Dermis blood vessel endothelial cell (primary cell): ENCODE data around the gene ZFP91. TPM values are rescaled to one million over a fixed set of nuclear protein-coding genes. Genes with fewer than 3 reads are reported as not detected.
"Not testable (repeated sequence)": the region's sequence is repeated elsewhere in the genome, so short reads cannot be mapped to it uniquely, and the experiment has no call there.

ENCODE experiments used
- DNase-seq: peaks from one replicate; pipeline ENCODE4 v3.0.0; 2010
- total RNA-seq: library from RNA; depleted of rRNA; stranded (reverse); fragments of >200 nt; gene quantifications from 2 replicates; pipeline ENCODE4 v1.2.3, GENCODE V29; 2014

The ZFP91 gene, protein sequence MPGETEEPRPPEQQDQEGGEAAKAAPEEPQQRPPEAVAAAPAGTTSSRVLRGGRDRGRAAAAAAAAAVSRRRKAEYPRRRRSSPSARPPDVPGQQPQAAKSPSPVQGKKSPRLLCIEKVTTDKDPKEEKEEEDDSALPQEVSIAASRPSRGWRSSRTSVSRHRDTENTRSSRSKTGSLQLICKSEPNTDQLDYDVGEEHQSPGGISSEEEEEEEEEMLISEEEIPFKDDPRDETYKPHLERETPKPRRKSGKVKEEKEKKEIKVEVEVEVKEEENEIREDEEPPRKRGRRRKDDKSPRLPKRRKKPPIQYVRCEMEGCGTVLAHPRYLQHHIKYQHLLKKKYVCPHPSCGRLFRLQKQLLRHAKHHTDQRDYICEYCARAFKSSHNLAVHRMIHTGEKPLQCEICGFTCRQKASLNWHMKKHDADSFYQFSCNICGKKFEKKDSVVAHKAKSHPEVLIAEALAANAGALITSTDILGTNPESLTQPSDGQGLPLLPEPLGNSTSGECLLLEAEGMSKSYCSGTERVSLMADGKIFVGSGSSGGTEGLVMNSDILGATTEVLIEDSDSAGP
- total RNA-seq, result 45.8 and 58.8 TPM in 2 replicates

DNA sequence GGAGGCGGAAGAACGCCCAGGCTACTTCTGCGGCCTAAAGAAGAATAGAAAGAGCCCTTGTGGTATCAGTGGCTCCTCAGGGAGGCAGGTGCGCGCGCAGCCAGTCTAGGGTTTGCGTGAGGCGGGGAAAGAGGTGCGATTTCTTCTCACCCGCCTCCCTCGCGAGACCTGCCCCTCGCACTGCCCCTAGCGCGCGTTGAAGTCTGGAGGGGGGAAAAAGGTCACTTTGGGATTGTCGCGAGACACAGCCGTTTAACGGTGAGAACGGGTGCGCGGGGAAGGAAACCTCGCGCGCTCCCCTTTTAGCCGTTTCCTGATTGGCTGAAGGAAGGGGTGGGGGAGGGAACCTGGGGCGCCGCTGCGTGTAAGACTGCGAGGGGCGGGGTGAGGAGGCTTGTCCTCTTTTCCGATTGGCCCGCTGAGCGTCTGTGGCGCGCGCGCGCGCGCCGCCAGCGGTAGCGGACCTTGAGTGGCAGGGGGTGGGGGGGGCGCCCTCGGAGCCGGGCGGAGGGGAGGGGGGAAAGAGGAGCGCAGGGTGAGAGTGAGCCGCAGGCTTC is at the start of gene ZFP91:
Gene ZFP91, plus strand, starts transcription at position 429 of the 557 bp plus-strand sequence. CDS start 219 bp downstream, outside the sequence.
- peak; percentile 99 for DNase-seq

DNA sequence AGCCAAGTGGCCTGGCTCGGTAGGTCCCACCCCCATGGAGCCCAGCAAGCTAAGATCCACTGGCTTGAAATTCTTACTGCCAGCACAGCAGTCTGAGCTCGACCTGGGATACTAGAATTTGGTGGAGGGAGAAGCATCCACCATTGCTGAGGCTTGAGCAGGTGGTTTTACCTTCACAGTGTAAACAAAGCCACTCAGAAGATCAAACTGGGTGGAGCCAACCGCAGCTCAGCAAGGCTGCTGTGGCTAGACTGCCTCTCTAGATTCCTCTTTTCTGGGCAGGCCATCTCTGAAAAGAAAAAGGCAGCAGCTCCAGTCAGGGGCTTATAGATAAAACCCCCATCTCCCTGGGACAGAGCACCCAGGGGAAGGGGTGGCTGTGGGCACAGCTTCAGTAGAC is 48.6 kb upstream of the ZFP91 start:
- DNase-seq, result no peak

GRCh38 chr11:58531865-58532341 is 47.0 kb upstream of the ZFP91 start:
- no peak for DNase-seq

- DNase-seq, result no peak
Observed at GRCh38 chr11:58546841-58547240, 32.0 kb upstream of the ZFP91 start.

GRCh38 chr11:58549644-58550043 is 29.2 kb upstream of the ZFP91 start:
- DNase-seq, result no peak

DNA sequence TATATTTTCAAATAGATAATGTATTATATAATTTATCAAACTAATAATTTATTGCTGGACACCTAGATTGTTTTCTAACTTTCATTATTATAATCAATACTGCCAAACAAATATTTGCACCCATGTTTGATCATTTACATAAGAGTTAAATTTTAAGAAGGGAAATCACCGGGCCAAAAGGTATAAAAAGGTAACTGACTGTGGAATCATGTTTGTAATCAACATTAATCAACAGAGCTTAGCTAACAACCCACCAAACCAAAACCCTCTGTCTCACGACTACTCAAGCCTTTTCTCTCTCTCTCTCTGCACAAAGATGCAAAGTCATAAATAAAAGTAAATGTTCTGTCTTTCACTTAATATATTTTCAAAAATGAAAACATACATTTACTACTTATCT is 18.0 kb upstream of the ZFP91 start:
- DNase-seq, result no peak

- no peak for DNase-seq
Observed at GRCh38 chr11:58561394-58562098, 17.3 kb upstream of the ZFP91 start.

DNA sequence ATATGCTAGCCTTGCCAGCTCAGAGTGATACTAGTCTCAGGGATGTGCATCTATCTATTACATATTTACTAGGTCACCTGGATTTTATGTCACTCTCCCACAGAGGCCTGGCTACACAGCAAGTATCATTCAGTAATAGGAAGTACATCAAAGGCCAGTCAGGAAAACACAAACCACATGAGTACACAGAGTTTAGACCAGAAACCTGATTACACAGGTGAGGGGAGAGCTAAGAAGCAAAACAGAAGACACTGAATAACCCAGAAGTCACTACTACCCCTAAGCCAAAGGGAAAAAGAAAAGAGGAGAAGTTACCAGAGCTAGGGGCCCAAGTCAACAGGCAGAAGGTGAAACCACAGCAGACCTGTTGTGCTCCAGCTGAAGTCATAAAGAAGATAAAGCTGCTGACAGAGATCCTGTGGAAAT is 16.5 kb upstream of the ZFP91 start:
- no peak for DNase-seq

- no peak for DNase-seq
Observed at GRCh38 chr11:58564231-58564630, 14.6 kb upstream of the ZFP91 start.

GRCh38 chr11:58567889-58568512 is 10.9 kb upstream of the ZFP91 start:
- DNase-seq, result peak; percentile 84

DNA sequence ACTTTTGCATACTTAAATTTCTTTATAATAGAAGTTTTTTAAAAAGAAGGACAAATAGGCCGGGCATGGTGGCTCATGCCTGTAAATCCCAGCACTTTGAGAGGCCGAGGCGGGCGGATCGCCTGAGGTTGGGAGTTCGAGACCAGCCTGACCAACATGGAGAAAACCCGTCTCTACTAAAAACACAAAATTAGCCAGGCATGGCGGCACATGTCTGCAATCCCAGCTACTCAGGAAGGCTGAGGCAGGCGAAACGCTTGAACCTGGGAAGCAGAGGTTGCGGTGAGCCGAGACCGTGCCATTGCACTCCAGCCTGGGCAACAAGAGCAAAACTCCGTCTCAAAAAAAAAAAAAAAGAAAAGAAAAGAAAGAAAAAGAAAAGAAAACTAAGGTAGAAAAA is 6.0 kb upstream of the ZFP91 start:
- DNase-seq, result not testable (repeated sequence)

DNA sequence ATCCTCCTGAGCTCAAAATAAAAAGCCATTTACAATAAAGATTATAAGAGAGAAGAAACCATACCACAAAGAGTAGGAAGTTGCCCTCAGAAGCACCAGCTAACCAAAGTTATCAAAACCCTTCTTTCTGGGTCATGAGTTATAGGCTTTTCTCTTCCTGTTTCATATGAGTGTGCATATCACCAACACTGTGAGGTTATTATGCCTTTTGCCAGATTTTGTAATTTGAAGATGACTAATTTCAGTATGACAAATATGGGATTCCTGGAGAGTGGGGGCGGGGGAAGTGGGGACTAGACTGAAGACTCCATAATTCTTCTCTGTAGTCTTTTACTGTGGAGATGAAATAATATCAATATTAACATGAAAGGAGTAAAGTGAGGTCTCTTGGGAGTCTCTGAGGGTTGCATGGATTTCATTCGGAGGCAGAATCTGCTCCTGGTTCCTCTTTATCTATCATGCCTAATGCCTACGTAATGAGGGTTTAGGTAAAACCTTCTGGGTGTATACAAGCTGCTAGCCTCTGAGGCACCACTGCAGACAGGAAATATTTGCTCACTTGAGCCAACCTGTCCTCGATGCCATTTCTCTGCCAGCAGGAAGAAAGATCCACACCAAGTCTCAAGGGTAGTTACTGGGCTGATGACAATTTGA is 5.3 kb upstream of the ZFP91 start:
- peak; percentile 79 for DNase-seq

DNA sequence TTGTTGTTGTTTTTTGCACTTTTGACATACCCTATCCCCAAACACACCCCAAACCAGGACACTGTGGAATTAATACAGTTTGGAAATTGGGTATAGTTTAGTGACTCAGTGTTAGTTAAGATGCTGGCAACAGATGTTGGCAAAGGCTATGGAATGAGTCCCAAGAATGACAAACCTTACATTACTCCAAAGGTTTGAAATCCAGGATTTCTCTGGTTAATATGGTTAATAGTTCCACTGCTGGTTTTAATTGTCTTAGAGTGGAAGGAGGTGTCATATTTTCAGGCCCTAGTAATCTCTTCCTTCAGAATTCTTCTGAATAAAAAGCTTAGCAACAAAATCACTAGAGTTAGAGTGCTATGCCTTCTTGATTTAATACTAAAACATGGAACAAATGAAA is 4.0 kb upstream of the ZFP91 start:
- no peak for DNase-seq

DNA sequence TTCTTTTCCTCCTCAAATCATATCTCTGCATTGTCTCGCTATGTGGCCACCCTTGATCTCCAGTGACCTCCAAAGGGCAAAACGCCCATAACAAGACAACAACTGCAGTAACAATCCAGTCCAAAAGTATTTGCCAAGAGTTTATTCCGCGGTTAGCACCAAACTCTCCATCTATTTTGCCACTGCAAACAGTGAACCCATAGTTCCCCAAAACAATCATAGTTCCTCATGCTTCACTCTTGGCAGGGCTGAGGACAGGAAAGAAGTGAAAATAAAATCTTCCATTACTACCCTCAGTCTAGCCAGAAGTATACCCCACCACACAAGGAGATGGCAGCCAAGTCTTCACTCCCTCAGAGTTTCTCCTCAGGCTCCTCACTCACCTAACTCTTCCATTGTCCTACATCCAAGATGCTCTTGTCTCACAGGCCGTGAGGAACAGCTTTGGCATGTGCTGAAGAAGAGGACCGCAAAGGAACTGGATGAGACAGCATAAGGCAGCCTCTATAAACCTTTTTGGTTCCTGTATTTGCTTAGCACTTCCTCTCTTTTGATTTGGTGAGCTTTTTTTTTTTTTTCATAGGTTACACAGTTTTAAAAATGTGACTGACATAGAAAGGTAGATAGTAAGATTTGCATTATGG is 3.4 kb upstream of the ZFP91 start, which contains the start of gene LPXN:
Gene LPXN, minus strand, starts transcription at position 480 of the 644 bp plus-strand sequence. Its CDS starts 84 bp downstream, at position 396.
- DNase-seq, result peak; percentile 19

GRCh38 chr11:58576887-58577471 is 1.9 kb upstream of the ZFP91 start:
- DNase-seq, result peak; percentile 59

GRCh38 chr11:58577555-58578135 is 1.2 kb upstream of the ZFP91 start:
- peak; percentile 88 for DNase-seq

DNA sequence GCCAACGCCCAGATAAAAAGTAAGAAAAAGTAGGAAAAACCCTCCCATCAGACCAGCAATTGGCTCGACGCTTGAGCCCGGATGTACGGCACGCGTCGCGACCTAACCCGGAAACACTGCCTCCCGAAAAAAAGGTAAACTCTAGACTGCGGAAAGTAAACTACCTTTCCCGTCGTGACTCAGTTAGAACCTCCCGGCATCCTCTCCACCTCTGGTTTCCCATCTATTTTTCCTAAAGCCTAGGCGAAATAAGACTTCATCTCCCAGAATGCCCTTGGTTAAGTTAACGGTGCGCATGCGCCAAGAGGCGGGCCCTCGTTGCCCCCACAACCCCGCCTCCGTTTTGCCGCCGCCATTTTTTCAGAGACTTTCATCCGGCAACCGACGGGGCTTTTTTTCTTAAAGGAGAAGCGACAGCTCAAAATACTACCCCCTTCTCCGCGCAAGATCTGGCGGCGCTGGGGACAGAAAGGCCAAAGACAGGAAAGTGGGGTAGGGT is 678 bp upstream of the ZFP91 start:
- DNase-seq, result peak; percentile 98

- peak; percentile 96 for DNase-seq
Observed at GRCh38 chr11:58579192-58580129, 598 bp downstream of the ZFP91 start.

GRCh38 chr11:58580311-58580710 is 1.4 kb downstream of the ZFP91 start:
- peak; percentile 36 for DNase-seq
